GM12801 (cell line): Measurements from ENCODE around the gene TMCC3.

Experiments
- TF ChIP-seq, protein P1 (sequence below): IDR thresholded peaks from one replicate; pipeline ENCODE4 v1.5.1; 2011; ENCODE audit warnings: control low read depth; ENCODE audit not compliant: insufficient read length; ENCODE audit errors: extremely low read depth

The TMCC3 gene

DNA sequence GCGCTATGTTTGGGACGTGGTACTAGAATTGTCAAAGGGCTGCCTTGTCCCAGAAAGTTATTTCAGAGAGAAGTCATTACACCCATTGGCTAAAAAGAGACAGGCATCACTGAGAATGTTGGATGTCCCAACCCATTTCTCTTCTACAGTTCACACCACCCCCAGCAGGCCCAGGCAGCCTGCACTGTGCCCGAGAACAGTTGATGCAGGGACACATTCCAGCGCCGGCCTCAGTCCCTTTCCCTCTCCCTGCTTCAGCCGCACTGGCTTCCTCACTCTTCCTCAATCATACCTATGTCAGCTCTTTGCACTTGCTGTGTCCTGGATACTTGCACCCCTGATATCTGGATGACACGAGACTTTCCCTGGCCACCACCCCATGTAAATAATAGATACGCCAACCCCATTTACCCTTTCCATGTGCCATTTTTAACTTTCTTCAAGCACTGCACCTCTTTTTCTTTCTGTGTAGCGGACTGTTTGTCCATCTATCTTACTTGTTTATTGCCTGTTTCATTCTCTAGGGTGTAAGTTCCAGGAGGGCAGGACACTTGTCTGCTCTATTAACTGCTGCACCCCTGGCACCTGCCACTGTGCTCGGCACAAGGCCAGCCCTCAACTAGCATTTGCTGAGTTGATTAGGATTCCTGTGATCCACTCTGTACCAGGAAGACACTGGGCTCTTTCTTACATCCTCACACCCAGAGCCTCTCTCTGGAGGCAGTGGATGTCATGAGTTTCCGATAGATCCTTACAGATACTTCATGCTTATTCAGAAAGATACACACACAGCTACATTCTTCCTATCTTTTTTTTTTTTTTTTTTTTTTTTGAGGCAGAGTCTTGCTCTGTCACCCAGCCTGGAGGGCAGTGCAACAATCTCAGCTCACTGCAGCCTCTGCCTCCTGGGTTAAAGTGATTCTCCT lies 114.1 kb downstream of the TMCC3 start:
- TF ChIP-seq, protein P1, sequence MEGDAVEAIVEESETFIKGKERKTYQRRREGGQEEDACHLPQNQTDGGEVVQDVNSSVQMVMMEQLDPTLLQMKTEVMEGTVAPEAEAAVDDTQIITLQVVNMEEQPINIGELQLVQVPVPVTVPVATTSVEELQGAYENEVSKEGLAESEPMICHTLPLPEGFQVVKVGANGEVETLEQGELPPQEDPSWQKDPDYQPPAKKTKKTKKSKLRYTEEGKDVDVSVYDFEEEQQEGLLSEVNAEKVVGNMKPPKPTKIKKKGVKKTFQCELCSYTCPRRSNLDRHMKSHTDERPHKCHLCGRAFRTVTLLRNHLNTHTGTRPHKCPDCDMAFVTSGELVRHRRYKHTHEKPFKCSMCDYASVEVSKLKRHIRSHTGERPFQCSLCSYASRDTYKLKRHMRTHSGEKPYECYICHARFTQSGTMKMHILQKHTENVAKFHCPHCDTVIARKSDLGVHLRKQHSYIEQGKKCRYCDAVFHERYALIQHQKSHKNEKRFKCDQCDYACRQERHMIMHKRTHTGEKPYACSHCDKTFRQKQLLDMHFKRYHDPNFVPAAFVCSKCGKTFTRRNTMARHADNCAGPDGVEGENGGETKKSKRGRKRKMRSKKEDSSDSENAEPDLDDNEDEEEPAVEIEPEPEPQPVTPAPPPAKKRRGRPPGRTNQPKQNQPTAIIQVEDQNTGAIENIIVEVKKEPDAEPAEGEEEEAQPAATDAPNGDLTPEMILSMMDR, result no peak

DNA sequence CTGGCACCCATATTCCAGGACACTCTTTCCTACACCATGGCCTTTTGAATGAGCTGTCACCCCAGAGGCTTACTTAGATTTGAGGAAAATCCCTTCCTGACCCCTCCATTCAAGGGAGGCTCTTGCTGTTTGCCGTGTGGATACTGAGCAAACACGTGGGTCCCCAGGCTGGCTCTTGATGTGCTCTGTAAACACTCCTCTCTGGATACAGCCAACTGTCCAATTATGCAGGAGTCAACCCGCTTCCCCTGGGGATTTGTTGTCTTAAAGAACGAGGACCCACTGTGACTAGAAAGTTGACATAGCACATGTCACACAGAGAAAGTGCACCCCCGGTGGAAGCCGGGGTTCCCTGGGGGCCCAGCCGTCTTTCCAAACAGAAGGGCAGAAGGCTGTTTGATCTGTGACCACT lies 114.8 kb downstream of the TMCC3 start:
- TF ChIP-seq, protein P1, result no peak

DNA sequence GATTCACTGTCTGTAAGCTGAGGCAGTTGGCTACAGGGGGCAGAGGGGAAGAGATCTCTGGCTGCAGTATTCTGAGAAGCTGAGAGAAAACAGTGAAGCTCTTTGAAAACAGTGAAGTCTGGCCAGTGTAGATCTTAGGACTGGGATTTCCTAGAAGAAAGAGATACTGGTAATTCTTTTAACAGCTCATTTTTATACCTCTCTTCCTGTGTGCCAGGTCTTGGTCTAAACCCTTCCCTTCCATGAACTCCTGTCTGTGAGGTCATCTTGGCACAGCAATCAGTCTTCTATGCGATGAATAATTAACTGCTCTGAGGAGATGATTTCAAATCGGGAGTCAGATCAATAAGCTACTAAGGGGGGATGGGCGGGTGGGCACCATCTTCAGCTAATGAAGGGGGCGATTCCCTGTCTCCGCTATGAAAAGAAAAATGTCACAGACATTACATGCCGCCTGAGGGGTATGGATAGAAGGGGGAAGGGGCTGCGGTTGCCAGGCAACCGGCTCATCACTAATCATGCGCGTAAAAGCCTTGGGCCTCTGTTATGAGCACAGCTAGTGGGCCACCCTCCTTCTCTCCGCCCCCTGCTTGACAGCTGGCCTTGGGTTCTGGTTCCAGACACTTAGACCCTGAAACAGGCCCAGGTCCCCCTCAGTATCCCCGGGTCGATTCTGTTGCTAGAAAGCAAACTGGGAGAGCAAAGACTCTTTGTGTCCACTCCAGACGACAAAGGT lies 115.4 kb downstream of the TMCC3 start:
- TF ChIP-seq, protein P1, result no peak

DNA sequence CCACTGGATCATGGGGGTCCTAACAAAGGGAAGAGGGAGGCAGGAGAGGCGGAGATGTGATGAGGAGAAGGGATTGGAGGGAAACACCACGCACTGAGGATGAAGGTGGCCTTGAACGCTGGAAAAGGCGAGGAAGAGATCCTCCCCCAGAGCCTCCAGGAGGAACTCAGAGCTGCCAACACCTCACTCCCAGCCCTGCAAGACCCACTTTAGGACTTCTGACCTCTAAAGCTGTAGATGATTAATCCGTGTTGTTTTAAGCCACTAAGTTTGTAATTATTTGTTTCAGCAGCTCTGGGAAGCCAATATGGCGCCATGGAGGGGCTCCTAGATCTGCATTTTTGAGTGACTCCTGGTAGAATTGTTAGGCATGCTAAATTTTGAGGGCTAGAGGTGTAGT lies 116.1 kb downstream of the TMCC3 start:
- TF ChIP-seq, protein P1, result no peak

DNA sequence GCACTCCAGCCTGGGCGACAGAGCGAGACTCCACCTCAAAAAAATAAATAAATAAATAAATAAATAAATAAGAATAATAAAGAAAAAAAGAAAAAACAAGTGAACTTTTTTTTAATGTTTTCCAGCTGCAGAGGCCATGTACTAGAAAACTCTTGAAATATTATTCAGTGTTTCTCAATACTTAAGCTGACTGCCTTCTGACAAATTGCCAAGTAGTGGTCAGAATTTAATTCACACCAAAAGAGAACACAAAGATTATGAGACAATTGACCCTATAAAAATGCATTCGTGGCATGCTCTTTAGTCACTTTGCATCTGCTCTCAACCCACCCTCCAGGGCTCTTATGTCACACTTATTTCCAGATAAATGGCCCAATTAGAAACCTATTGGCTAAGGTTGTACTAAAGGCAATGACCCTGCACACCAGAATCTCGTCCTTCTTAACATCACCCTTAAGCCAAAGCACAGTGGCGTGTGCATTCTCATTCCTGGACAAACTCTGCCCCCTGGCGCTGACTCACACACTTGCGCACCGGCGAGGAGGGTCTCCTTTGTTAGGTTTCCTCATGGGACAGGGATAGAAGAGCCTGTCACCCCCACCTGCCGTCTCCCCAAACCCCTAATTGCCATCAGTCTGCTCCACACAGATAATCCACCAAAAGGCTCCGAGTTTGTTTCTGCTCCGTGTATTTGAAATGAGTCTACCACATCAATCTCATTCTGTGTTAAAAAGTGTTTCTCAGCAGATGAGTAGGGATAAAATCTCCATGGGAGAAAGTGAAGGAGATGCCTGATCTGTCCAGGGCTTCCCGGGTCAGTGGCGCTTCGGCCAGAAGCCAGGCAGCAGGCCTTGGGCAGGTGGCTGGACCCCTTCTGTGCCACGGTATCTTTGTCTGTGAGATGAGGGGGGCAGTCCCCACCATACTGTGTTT lies 117.6 kb downstream of the TMCC3 start:
- TF ChIP-seq, protein P1, result no peak

DNA sequence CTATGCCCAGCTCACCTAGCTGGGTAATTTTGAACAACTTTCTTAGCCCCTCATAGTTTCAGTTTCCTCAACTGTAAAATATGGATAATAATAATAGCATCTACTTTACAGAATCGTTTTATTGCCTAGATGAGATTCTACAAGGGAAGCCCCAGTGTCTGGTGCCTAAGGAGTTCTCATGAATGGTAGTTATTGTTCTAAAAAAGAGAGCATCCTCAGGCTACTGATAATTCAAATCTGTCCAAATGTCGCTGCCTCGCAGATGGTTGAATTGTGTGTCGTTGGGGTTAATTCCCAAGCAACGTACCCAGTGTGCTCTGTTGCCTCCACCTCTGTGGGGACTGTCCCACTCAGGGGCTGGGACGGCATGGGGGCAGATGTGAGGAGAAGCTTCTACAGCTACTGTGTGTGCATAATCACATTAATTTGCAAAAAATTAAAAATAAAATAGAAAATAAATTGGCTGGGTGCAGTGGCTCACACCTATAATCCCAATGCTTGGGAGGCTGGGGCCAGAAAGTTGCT lies 119.1 kb downstream of the TMCC3 start:
- TF ChIP-seq, protein P1, result no peak
